ENCODE data around the gene GGPS1. TPM values are rescaled to one million over a fixed set of nuclear protein-coding genes. Genes with fewer than 3 reads are reported as not detected.
A peak's percentile ranks its signal among the peaks of the same experiment; 100 is the strongest.

GGPS1 gene
- total RNA-seq, 1 donor from 2014 or later = 33.1 TPM

DNA sequence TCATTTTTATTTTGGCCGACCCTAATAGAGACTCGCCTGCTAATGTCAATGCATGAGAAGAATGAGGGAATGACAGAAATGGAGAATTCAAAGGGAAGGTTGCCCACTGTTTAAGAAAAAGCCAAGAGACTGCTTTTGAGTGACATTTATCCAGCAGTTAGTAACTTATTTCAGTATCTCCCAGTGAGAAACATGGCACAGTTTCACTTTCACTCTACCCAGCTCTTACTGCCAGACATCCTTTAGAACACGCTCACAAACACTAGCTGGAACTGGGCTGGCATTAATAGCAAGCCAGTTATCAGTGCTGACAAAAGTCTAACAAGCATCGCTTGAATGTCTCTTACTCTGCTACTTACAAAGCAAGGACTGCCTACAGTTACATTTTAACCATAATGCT, 8.5 kb downstream of the GGPS1 start:
- Histone ChIP-seq H3K27ac (peak overlapping the region; percentile 28), H3K27me3 (no peaks in the 10 kb centered on the region), H3K9me3 (no peaks in the 10 kb centered on the region), H3K4me3 (no peak overlapping the region), H3K36me3 (peaks cover 52% of the 10 kb centered on the region), H3K4me1 (peaks cover 19% of the 10 kb centered on the region)
- TF ChIP-seq, protein P1, sequence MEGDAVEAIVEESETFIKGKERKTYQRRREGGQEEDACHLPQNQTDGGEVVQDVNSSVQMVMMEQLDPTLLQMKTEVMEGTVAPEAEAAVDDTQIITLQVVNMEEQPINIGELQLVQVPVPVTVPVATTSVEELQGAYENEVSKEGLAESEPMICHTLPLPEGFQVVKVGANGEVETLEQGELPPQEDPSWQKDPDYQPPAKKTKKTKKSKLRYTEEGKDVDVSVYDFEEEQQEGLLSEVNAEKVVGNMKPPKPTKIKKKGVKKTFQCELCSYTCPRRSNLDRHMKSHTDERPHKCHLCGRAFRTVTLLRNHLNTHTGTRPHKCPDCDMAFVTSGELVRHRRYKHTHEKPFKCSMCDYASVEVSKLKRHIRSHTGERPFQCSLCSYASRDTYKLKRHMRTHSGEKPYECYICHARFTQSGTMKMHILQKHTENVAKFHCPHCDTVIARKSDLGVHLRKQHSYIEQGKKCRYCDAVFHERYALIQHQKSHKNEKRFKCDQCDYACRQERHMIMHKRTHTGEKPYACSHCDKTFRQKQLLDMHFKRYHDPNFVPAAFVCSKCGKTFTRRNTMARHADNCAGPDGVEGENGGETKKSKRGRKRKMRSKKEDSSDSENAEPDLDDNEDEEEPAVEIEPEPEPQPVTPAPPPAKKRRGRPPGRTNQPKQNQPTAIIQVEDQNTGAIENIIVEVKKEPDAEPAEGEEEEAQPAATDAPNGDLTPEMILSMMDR (IDR thresholded peaks at IDR 0.05) = no peak
- intact Hi-C loops (cut with DNase I) = no loop called here
- DNase-seq = no peak
- ATAC-seq = peak; percentile 84

DNA sequence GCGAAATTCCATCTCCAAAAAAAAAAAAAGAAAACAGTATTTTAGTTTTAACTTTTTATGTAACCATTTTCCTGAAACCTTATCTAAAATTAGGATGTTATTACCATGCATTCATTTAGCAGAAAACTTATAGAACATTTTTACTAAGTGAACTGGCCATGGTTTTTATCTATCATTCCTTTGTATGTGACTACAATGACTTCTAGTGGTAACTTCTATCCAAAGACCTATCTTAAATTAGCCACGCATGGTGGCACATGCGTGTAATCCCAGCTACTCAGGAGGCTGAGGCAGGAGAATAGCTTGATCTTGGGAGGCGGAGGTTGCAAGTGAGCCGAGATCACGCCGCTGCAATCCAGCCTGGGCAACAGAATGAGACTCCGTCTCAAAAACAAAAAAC, 11.4 kb downstream of the GGPS1 start:
- no peak for DNase-seq
- H3K9me3 ChIP-seq = no peaks in the 10 kb centered on the region
- no peak for ATAC-seq
- H3K27ac ChIP-seq = no peak overlapping the region
- TF ChIP-seq, protein P1 (IDR thresholded peaks at IDR 0.05) = no peak
- no peaks in the 10 kb centered on the region for H3K27me3 ChIP-seq
- peaks cover 75% of the 10 kb centered on the region for H3K36me3 ChIP-seq
- H3K4me1 ChIP-seq = peaks cover 11% of the 10 kb centered on the region
- H3K4me3 ChIP-seq = no peak overlapping the region
- intact Hi-C loops (cut with DNase I) = no loop called here

DNA sequence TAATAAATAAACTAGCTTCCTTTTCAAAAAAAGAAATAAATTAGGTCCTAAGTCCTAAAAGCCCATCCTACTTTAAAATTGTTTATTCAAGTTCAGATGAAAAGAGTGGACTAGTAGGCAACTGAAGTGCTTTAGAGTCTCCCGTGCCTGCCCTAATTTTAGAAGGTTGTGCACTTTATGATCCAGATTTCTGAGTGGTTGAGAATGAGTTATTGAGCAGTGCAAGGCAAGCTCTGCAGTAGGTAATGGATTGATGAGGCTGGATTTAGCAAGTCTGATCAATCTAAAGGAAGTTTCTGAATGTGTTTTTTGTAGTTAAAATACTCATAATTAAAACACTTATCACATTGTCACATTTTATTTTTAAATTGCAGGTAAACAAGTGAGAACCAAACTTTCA, 13.0 kb downstream of the GGPS1 start:
- Histone ChIP-seq H3K27ac (no peak overlapping the region), H3K27me3 (no peaks in the 10 kb centered on the region), H3K4me3 (no peak overlapping the region), H3K4me1 (peaks cover 9% of the 10 kb centered on the region), H3K9me3 (no peaks in the 10 kb centered on the region), H3K36me3 (peaks cover 62% of the 10 kb centered on the region)
- ATAC-seq (no peak), DNase-seq (no peak)
- TF ChIP-seq, protein P1 (IDR thresholded peaks at IDR 0.05) = no peak
- intact Hi-C loops (cut with DNase I) = no loop called here

DNA sequence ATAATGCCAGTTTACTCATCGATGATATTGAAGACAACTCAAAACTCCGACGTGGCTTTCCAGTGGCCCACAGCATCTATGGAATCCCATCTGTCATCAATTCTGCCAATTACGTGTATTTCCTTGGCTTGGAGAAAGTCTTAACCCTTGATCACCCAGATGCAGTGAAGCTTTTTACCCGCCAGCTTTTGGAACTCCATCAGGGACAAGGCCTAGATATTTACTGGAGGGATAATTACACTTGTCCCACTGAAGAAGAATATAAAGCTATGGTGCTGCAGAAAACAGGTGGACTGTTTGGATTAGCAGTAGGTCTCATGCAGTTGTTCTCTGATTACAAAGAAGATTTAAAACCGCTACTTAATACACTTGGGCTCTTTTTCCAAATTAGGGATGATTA, 13.7 kb downstream of the GGPS1 start:
- TF ChIP-seq, protein P1 (IDR thresholded peaks at IDR 0.05) = no peak
- Histone ChIP-seq H3K4me1 (peaks cover 2% of the 10 kb centered on the region), H3K36me3 (peaks cover 55% of the 10 kb centered on the region), H3K27me3 (no peaks in the 10 kb centered on the region), H3K9me3 (no peaks in the 10 kb centered on the region), H3K27ac (no peak overlapping the region), H3K4me3 (no peak overlapping the region)
- ATAC-seq = no peak
- intact Hi-C loops (cut with DNase I) = no loop called here
- DNase-seq = no peak

DNA sequence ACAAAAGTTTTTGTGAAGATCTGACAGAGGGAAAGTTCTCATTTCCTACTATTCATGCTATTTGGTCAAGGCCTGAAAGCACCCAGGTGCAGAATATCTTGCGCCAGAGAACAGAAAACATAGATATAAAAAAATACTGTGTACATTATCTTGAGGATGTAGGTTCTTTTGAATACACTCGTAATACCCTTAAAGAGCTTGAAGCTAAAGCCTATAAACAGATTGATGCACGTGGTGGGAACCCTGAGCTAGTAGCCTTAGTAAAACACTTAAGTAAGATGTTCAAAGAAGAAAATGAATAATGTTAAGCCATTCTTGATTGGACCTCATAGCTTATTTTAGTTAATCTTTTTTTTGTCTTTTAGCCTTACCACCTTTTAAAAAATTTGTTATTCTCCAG, 14.1 kb downstream of the GGPS1 start:
- no peaks in the 10 kb centered on the region for H3K4me1 ChIP-seq
- no peak overlapping the region for H3K4me3 ChIP-seq
- peaks cover 50% of the 10 kb centered on the region for H3K36me3 ChIP-seq
- no peak overlapping the region for H3K27ac ChIP-seq
- intact Hi-C loops (cut with DNase I) = no loop called here
- no peaks in the 10 kb centered on the region for H3K27me3 ChIP-seq
- DNase-seq (no peak), ATAC-seq (no peak)
- H3K9me3 ChIP-seq = no peaks in the 10 kb centered on the region
- TF ChIP-seq, protein P1 (IDR thresholded peaks at IDR 0.05) = no peak

DNA sequence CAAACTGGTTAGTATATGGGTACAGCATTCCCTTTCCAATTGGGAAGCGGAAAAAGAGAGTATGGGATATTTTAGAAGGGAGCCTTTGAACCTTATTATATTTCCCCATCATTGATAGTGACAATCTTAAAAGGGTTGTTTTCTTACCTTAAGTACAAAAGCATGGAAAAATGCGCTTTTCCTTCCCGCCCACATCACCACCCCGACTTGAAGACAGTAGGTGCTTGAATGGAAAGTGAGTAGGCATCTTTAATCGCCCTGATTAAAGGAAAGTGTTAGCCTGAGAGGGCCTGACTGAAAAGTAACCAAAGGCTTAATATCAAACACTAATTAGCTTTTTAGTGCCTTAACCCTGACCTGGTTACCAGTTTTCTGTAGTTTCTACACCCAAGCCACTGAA, 15.4 kb downstream of the GGPS1 start:
- ATAC-seq (no peak), DNase-seq (no peak)
- Histone ChIP-seq H3K27me3 (no peaks in the 10 kb centered on the region), H3K9me3 (no peaks in the 10 kb centered on the region), H3K36me3 (peaks cover 38% of the 10 kb centered on the region), H3K4me1 (no peaks in the 10 kb centered on the region), H3K4me3 (no peak overlapping the region), H3K27ac (no peak overlapping the region)
- TF ChIP-seq, protein P1 (IDR thresholded peaks at IDR 0.05) = no peak
- intact Hi-C loops (cut with DNase I) = no loop called here

Data from upper lobe of right lung (tissue), 1 donor.